ENCODE measurements around the gene HIP1.
A peak's percentile ranks its signal among the peaks of the same experiment; 100 is the strongest.
"Not testable (repeated sequence)": the region's sequence is repeated elsewhere in the genome, so short reads cannot be mapped to it uniquely, and the experiment has no call there.

HIP1 gene

GRCh38 chr7:75712517-75713361 lies 26.0 kb downstream of the HIP1 start:
- DNase-seq = no peak

GRCh38 chr7:75711656-75712514 lies 26.9 kb downstream of the HIP1 start:
- no peak for DNase-seq

- DNase-seq = no peak
These were observed 27.7 kb downstream of the HIP1 start for GRCh38 chr7:75711076-75711475.

GRCh38 chr7:75704928-75705327 lies 33.8 kb downstream of the HIP1 start:
- DNase-seq = no peak

- DNase-seq = no peak
These were observed 36.2 kb downstream of the HIP1 start for GRCh38 chr7:75702515-75702914.

GRCh38 chr7:75699993-75700392 lies 38.7 kb downstream of the HIP1 start:
- DNase-seq = no peak

GRCh38 chr7:75698358-75698757 lies 40.4 kb downstream of the HIP1 start:
- no peak for DNase-seq

GRCh38 chr7:75696263-75697037 lies 42.3 kb downstream of the HIP1 start:
- DNase-seq = no peak

GRCh38 chr7:75694638-75695399 lies 43.9 kb downstream of the HIP1 start:
- peak; percentile 33 for DNase-seq

- not testable (repeated sequence) for DNase-seq
These were observed 45.1 kb downstream of the HIP1 start for GRCh38 chr7:75693668-75694067.

- DNase-seq = no peak
These were observed 46.8 kb downstream of the HIP1 start for GRCh38 chr7:75691793-75692543.

- DNase-seq = no peak
These were observed 48.6 kb downstream of the HIP1 start for GRCh38 chr7:75690121-75690523.

- DNase-seq = no peak
These were observed 49.3 kb downstream of the HIP1 start for GRCh38 chr7:75689246-75690099.

GRCh38 chr7:75688200-75689136 lies 50.3 kb downstream of the HIP1 start:
- peak; percentile 90 for DNase-seq

- DNase-seq = no peak
These were observed 51.3 kb downstream of the HIP1 start for GRCh38 chr7:75687246-75688088.

- DNase-seq = no peak
These were observed 52.2 kb downstream of the HIP1 start for GRCh38 chr7:75686551-75686950.

- not testable (repeated sequence) for DNase-seq
These were observed 56.7 kb downstream of the HIP1 start for GRCh38 chr7:75682052-75682451.

GRCh38 chr7:75679060-75679459 lies 59.7 kb downstream of the HIP1 start:
- DNase-seq = no peak

Data from NCI-H1105 (cell line).